ENCODE data around the gene ARSA.
"Not testable (repeated sequence)": the region's sequence is repeated elsewhere in the genome, so short reads cannot be mapped to it uniquely, and the experiment has no call there.

Gene ARSA

GRCh38 chr22:50654664-50655063, 26.7 kb upstream of the ARSA start:
- not testable (repeated sequence) for DNase-seq

- DNase-seq: no peak
Observed at GRCh38 chr22:50653256-50653655, 25.3 kb upstream of the ARSA start.

GRCh38 chr22:50643821-50644101, 15.8 kb upstream of the ARSA start:
- not testable (repeated sequence) for DNase-seq

- not testable (repeated sequence) for DNase-seq
Observed at GRCh38 chr22:50643021-50643820, 15.3 kb upstream of the ARSA start.

GRCh38 chr22:50641696-50642607, 14.0 kb upstream of the ARSA start:
- DNase-seq: no peak

GRCh38 chr22:50640857-50641647, 13.1 kb upstream of the ARSA start:
- no peak for DNase-seq

GRCh38 chr22:50640296-50640695, 12.3 kb upstream of the ARSA start:
- not testable (repeated sequence) for DNase-seq

- DNase-seq: no peak
Observed at GRCh38 chr22:50635591-50635990, 7.6 kb upstream of the ARSA start.

GRCh38 chr22:50633771-50634170, 5.8 kb upstream of the ARSA start:
- no peak for DNase-seq

GRCh38 chr22:50633086-50633485, 5.1 kb upstream of the ARSA start:
- no peak for DNase-seq

GRCh38 chr22:50630376-50630775, 2.4 kb upstream of the ARSA start:
- DNase-seq: no peak

GRCh38 chr22:50628543-50629134, 687 bp upstream of the ARSA start:
- DNase-seq: no peak

GRCh38 chr22:50626850-50627641, 906 bp downstream of the ARSA start:
- no peak for DNase-seq

GRCh38 chr22:50626314-50626849, 1.6 kb downstream of the ARSA start:
- no peak for DNase-seq

- DNase-seq: no peak
Observed at GRCh38 chr22:50625568-50626313, 2.2 kb downstream of the ARSA start.

GRCh38 chr22:50625131-50625567, 2.8 kb downstream of the ARSA start:
- DNase-seq: no peak

- no peak for DNase-seq
Observed at GRCh38 chr22:50624347-50625130, 3.4 kb downstream of the ARSA start.

GRCh38 chr22:50622723-50623327, 5.1 kb downstream of the ARSA start:
- peak; percentile 76 to 85 for DNase-seq

GRCh38 chr22:50621948-50622722, 5.8 kb downstream of the ARSA start:
- no peak for DNase-seq

Measured in NCI-H2081 (cell line).